Measurements from ENCODE around the gene NSUN5. TPM values are rescaled to one million over a fixed set of nuclear protein-coding genes. Genes with fewer than 3 reads are reported as not detected.

The NSUN5 gene
- total and polyA plus RNA-seq, 2 of the 8 experiments (the other 6 are each of a cell fraction or from before 2014, with no cell fraction given), result 56.2 to 89.0 TPM

GRCh38 chr7:73341877-73342276, 33.3 kb upstream of the NSUN5 start:
- Histone ChIP-seq H2BK120ac (replicated peaks; ENCODE audit: low read depth, low read length) (no peak overlapping the region), H3K18ac (ENCODE audit: extremely low read depth, low read length) (no peak overlapping the region), H3K27ac (ENCODE audit: low read depth, low read length) (no peak overlapping the region), H3K4me2 (ENCODE audit: insufficient read depth in 1 of 2, low read depth in 2 of 2, low read length in 2 of 2) (no peak overlapping the region), H4K91ac (replicated peaks; ENCODE audit: insufficient read length, low read length) (no peak overlapping the region), H3K36me3 (ENCODE audit: control insufficient read depth in 2 of 4, insufficient read depth in 4 of 4, low read length in 3 of 4) (no peaks in the 10 kb centered on the region), H4K20me1 (replicated peaks in 1 of 2; ENCODE audit: control insufficient read depth in 1 of 2, insufficient read depth in 2 of 2, low read length in 2 of 2) (no peaks in the 10 kb centered on the region), H3K4me1 (replicated peaks in 1 of 4; ENCODE audit: control insufficient read depth in 3 of 4, insufficient read depth in 4 of 4, low read length in 3 of 4) (peaks cover 0 to 17% (median 4%) of the 10 kb centered on the region in 4 experiments; a peak in 5 of 7 replicates), H2AFZ (ENCODE audit: low read length) (no peak overlapping the region), H2BK5ac (ENCODE audit: low read depth, low read length) (no peak overlapping the region), H3K27me3 (replicated peaks in 1 of 4; ENCODE audit: control insufficient read depth in 3 of 4, extremely low read depth in 1 of 4, insufficient read depth in 3 of 4, low read length in 3 of 4) (no peaks in the 10 kb centered on the region; a peak in 1 of 7 replicates), H3K4ac (replicated peaks; ENCODE audit: insufficient read length, low read depth, low read length) (no peak overlapping the region), H3K4me3 (ENCODE audit: extremely low read depth in 1 of 4, insufficient read depth in 2 of 4, low read depth in 3 of 4, low read length in 4 of 4) (no peak overlapping the region), H3K14ac (ENCODE audit: insufficient read length) (no peak overlapping the region), H3K9ac (replicated peaks in 1 of 4; ENCODE audit: extremely low read depth in 1 of 4, low read depth in 3 of 4, low read length in 3 of 4) (no peak overlapping the region), H2AK5ac (ENCODE audit: low read depth, low read length) (no peak overlapping the region), H3K23me2 (ENCODE audit: low read depth, low read length) (no peaks in the 10 kb centered on the region), H3K9me3 (ENCODE audit: insufficient read depth in 2 of 2, low read depth in 1 of 2, low read length in 1 of 2) (no peaks in the 10 kb centered on the region), H4K5ac (ENCODE audit: insufficient read length, low read depth, low read length) (no peak overlapping the region), H3K56ac (replicated peaks; ENCODE audit: insufficient read length, low read depth, low read length) (no peak overlapping the region), H2BK15ac (ENCODE audit: low read length) (no peak overlapping the region), H4K8ac (ENCODE audit: extremely low read depth, insufficient read depth, low read length) (no peak overlapping the region), H2BK20ac (ENCODE audit: low read length) (no peak overlapping the region), H3K79me1 (ENCODE audit: low read depth, low read length) (no peaks in the 10 kb centered on the region), H3K23ac (ENCODE audit: insufficient read length) (no peak overlapping the region), H2BK12ac (ENCODE audit: low read depth, low read length) (no peak overlapping the region), H3K79me2 (ENCODE audit: control insufficient read depth in 1 of 2, insufficient read depth in 2 of 2, low read length in 2 of 2) (no peaks in the 10 kb centered on the region)
- DNase-seq (ENCODE audit: low read depth in 1 of 2, low spot score in 2 of 2) (no peak), FAIRE-seq (no peak)
- ChIA-PET CTCF (ENCODE audit: partially characterized antibody) (interaction anchor here (0.8 to 3.7 kb wide), 13 partner anchors 10 to 115 kb away, joined by 3 to 36 read pairs (median 5); no protein-coding TSS in a partner anchor), POLR2A (ENCODE audit: partially characterized antibody) (interaction anchor here (1.8 kb wide), 1 partner anchor 9 kb away, joined by 4 read pairs; no protein-coding TSS in a partner anchor)
- WGBS, 2 experiments (ENCODE audit: extremely low coverage in 1 of 2, insufficient coverage in 1 of 2, insufficient read length in 1 of 2, insufficient replicate concordance in 2 of 2, low coverage in 1 of 2, low lambda C conversion rate in 2 of 2, missing lambda C conversion rate in 1 of 2), result 90% methylated on average over 8 of the region's 8 CpGs; no CpG with 5 or more reads in 1 of the 2 experiments
- no peak for TF ChIP-seq CBX5 (IDR thresholded peaks at IDR 0.05; ENCODE audit: low read depth, low read length)
- TF ChIP-seq JUND (IDR thresholded peaks at IDR 0.05; ENCODE audit: low read length), result no peak
- TF ChIP-seq SRF (IDR thresholded peaks at IDR 0.05; ENCODE audit: low read depth, low read length), result no peak
- no peak for TF ChIP-seq RAD21 (IDR thresholded peaks at IDR 0.05 in 1 of 2, conservative IDR thresholded peaks at IDR 0.05 in 1 of 2; ENCODE audit: low read depth in 2 of 2, low read length in 2 of 2)
- TF ChIP-seq TEAD4 (IDR thresholded peaks at IDR 0.05; ENCODE audit: low read depth, low read length), result no peak
- no peak for TF ChIP-seq HDAC6 (IDR thresholded peaks at IDR 0.05; ENCODE audit: low read depth, low read length)
- TF ChIP-seq RFX5 (IDR thresholded peaks at IDR 0.05; ENCODE audit: borderline replicate concordance, low read depth, low read length), result no peak
- no peak for TF ChIP-seq E2F6 (IDR thresholded peaks at IDR 0.05)
- no peak for TF ChIP-seq CBX8 (IDR thresholded peaks at IDR 0.05; ENCODE audit: borderline replicate concordance, low read depth, low read length)
- no peak for TF ChIP-seq GTF2F1 (IDR thresholded peaks at IDR 0.05; ENCODE audit: borderline replicate concordance, low read depth, low read length)
- TF ChIP-seq SIN3A (conservative IDR thresholded peaks at IDR 0.05 in 1 of 2, IDR thresholded peaks at IDR 0.05 in 1 of 2; ENCODE audit: low read depth in 1 of 2, low read length in 2 of 2), result no peak
- no peak for TF ChIP-seq MAX (IDR thresholded peaks at IDR 0.05)
- TF ChIP-seq PHF8 (conservative IDR thresholded peaks at IDR 0.05; ENCODE audit: low read depth, low read length), result no peak
